HG03439 (cell line): ENCODE data around the gene RIPK4.
"Not testable (repeated sequence)": the region's sequence is repeated elsewhere in the genome, so short reads cannot be mapped to it uniquely, and the experiment has no call there.

Experiments used
- ATAC-seq: cut with Tn5 transposase; IDR thresholded peaks from one replicate; pipeline ENCODE4 v1.9.1; 2021; ENCODE audit warnings: mild to moderate bottlenecking, moderate library complexity; ENCODE audit not compliant: unreplicated experiment

RIPK4 gene

GRCh38 chr21:41698071-41698470, 68.8 kb downstream of the RIPK4 start:
- no peak for ATAC-seq

GRCh38 chr21:41695513-41695912, 71.3 kb downstream of the RIPK4 start:
- ATAC-seq: no peak

- ATAC-seq: not testable (repeated sequence)
Observed at GRCh38 chr21:41694042-41694441, 72.8 kb downstream of the RIPK4 start.

DNA sequence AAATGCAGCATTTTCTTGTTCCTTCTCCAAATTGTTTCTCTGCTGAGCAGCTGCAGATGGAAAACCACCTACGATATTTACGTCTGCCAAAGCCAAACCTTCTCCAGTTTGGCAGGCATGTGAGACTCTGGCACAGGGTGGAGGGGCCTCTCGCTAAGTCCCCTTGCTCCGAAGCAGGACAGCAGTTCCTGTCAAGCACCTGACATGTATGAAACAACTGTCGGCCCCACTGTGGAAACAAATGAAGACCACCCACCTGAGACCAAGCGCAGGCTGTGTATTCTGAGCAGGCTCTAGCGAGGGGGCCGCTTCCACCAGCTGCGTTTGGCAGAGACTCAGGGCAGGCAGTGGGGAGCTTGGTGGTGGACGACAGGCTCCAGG, 74.7 kb downstream of the RIPK4 start:
- no peak for ATAC-seq

DNA sequence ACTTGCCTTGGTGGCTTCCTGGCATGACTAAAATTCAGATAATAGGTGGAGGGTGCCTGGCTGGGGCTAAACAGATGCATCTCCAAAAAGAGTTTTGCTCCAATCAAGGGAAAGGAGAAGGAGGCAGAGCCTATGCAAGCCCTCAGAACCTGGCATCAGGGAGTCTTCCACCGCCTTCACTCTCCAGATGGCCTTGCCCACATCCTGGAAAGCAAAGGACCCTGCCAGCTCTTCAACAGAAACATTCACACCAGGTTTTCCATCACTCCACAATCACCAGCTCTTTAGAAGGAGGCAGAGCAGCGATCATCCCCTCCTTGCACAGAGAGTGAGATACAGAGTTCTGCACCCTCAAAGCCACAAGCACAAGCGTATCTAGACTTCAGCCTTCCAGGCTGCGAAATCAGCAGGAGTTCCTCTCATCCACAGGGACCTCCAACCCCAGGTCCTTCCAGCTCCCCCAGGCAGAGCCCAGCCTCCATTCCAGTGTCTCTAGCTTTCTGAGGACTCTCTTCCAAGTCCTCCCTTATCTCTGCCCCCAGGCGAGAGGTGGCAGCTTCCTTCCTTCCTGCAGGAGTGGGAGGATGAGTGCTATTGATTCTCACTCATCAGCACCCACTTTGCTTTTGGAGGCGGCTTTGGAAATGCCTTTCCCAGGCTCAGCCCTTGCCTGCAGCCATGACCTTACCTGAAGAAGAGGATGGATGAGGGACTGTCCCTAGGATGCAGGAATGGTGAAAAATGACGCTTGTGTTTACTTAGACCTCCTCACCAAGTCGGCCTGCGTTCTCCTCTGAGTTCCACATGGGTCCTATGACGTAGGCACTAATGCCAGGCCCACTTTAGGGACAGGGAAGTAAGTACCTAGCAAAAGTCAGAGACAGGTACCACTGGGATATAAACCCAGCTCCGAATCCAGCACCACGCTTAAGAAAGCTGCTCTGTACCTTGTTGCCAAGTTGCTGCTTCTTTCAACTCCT, 75.4 kb downstream of the RIPK4 start:
- ATAC-seq: no peak
